Measurements from ENCODE around the gene ZNF213. TPM values are rescaled to one million over a fixed set of nuclear protein-coding genes. Genes with fewer than 3 reads are reported as not detected.
A peak's percentile ranks its signal among the peaks of the same experiment; 100 is the strongest.

ZNF213 gene
- total RNA-seq, 1 experiment from 2014 or later, result 20.7 TPM

DNA sequence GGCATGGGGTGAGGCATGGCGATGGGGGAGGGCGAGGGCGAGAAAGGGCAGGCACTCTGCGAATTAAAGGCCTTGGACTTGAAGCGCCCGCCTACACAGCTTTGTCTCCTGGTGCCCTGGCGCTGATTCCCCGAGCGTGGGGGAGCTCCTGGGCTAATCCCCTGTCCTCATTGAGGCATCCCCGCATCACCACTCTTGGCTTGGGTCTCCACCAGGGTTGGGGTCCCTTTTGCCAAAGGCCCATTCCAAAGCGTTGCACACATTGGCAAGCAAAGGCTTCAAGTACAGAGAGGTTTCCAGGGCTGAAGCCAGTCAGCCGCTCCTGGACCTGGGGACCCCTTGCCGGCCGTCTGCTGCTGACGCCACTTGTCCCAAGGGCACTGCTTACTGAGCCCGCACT lies 14.4 kb upstream of the ZNF213 start:
- ChIA-PET POLR2A (interaction anchor here (1.0 to 3.0 kb wide), 2 partner anchors 8 to 14 kb away, joined by 3 to 15 read pairs; partner anchors contain the start of genes ZNF205 and ZNF213), CTCF (interaction anchor here (1.2 kb wide), 1 partner anchor 11 kb away, joined by 3 read pairs; no protein-coding TSS in a partner anchor)
- no peak for DNase-seq (ENCODE audit: unreplicated experiment)
- Mint-ChIP-seq H3K27ac (ENCODE audit: low read depth, unreplicated experiment) (no peak overlapping the region), H3K36me3 (ENCODE audit: insufficient read depth, unreplicated experiment) (peaks cover 40% of the 10 kb centered on the region), H3K4me3 (ENCODE audit: unreplicated experiment) (no peak overlapping the region), H3K4me1 (ENCODE audit: insufficient read depth, unreplicated experiment) (peaks cover 9% of the 10 kb centered on the region), H3K9me3 (ENCODE audit: unreplicated experiment) (no peaks in the 10 kb centered on the region), H3K27me3 (ENCODE audit: insufficient read depth, unreplicated experiment) (no peaks in the 10 kb centered on the region)
- TF ChIP-seq CTCF (IDR thresholded peaks at IDR 0.05; ENCODE audit: unreplicated experiment), result no peak
- intact Hi-C loops (cut with micrococcal nuclease), result no loop called here
- no TSS peak for BruUV-seq (replicated peaks)

- Mint-ChIP-seq H3K4me3 (ENCODE audit: unreplicated experiment) (no peak overlapping the region), H3K27me3 (ENCODE audit: insufficient read depth, unreplicated experiment) (no peaks in the 10 kb centered on the region), H3K4me1 (ENCODE audit: insufficient read depth, unreplicated experiment) (peaks cover 11% of the 10 kb centered on the region), H3K27ac (ENCODE audit: low read depth, unreplicated experiment) (no peak overlapping the region), H3K36me3 (ENCODE audit: insufficient read depth, unreplicated experiment) (peaks cover 50% of the 10 kb centered on the region), H3K9me3 (ENCODE audit: unreplicated experiment) (no peaks in the 10 kb centered on the region)
- no peak for TF ChIP-seq CTCF (IDR thresholded peaks at IDR 0.05; ENCODE audit: unreplicated experiment)
- intact Hi-C loops (cut with micrococcal nuclease), result no loop called here
- ChIA-PET POLR2A (interaction anchor here (1.0 to 3.0 kb wide), 6 partner anchors 10 to 161 kb away, joined by 3 to 15 read pairs (median 4); partner anchors contain the start of genes ZNF205, ZNF213 and ZNF263), CTCF (interaction anchor here (0.5 to 1.7 kb wide), 6 partner anchors 9 to 1971 kb away, joined by 3 to 7 read pairs (median 6); no protein-coding TSS in a partner anchor)
- BruUV-seq (replicated peaks), result no TSS peak
- DNase-seq (ENCODE audit: unreplicated experiment), result no peak
Observed at GRCh38 chr16:3121851-3122467, 12.9 kb upstream of the ZNF213 start.

DNA sequence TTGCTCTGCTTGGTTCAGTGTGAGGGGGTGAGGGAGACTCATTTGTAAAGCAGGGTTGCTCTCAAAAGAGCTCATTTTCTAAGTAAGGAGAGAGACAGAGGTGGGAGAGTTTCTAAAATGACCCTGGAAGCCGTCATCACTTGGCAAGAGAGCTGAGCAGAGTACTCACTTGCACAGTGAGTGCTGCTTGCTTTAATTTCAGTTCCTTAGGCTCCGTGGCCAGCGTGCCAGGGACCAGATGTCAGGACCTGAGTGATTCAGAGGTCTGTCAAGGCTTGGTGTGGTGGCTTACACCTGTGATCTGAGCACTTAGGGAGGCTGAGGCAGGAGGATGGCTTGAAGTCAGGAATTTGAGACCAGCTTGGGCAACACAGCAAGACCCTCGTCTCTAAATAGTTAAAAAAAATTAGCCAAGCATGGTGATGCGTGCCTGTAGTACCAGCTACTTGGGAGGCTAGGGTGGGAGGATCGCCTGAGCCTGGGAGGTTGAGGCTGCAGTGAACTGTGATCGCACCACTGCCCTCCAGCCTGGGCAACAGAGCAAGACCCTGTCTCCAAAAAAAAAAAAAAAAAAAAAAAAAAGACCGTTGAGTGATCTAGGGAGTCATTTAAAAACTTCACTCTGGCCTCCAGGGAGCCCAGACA lies 11.8 kb upstream of the ZNF213 start:
- POLR2A ChIA-PET, result interaction anchor here (0.7 to 3.0 kb wide), 8 partner anchors 11 to 160 kb away, joined by 3 to 15 read pairs (median 4); partner anchors contain the start of genes ZNF205, ZNF213 and ZNF263
- no peak for TF ChIP-seq CTCF (IDR thresholded peaks at IDR 0.05; ENCODE audit: unreplicated experiment)

More for the DNA sequence above, 11.8 kb upstream of the ZNF213 start:
- Mint-ChIP-seq H3K27ac (ENCODE audit: low read depth, unreplicated experiment) (no peak overlapping the region), H3K27me3 (ENCODE audit: insufficient read depth, unreplicated experiment) (no peaks in the 10 kb centered on the region), H3K4me1 (ENCODE audit: insufficient read depth, unreplicated experiment) (peaks cover 17% of the 10 kb centered on the region), H3K9me3 (ENCODE audit: unreplicated experiment) (no peaks in the 10 kb centered on the region), H3K4me3 (ENCODE audit: unreplicated experiment) (peak overlapping the region; percentile 91), H3K36me3 (ENCODE audit: insufficient read depth, unreplicated experiment) (peaks cover 46% of the 10 kb centered on the region)
- no TSS peak for BruUV-seq (replicated peaks)
- no peak for DNase-seq (ENCODE audit: unreplicated experiment)
- CTCF ChIA-PET, result interaction anchor here (0.9 to 1.7 kb wide), 5 partner anchors 9 to 92 kb away, joined by 4 to 12 read pairs (median 6); no protein-coding TSS in a partner anchor
- intact Hi-C loops (cut with micrococcal nuclease), result no loop called here
